HEK293 (cell line): ENCODE data around the gene POLH.

Experiments used
- GLIS2 ChIP-seq: fragments of 450-650 bp; formaldehyde crosslinking; IDR thresholded peaks from 2 replicates; pipeline ENCODE4 v1.5.1; 2016; ENCODE audit warnings: missing biosample characterization, missing genetic modification characterization
- KLF10 ChIP-seq: fragments of 450-650 bp; IDR thresholded peaks from 2 replicates; pipeline ENCODE4 v1.5.1; 2018; ENCODE audit warnings: missing biosample characterization, mild to moderate bottlenecking, missing genetic modification characterization
- KLF9 ChIP-seq: fragments of 450-650 bp; formaldehyde crosslinking; IDR thresholded peaks from 2 replicates; pipeline ENCODE4 v1.5.1; 2016; ENCODE audit warnings: missing biosample characterization, missing genetic modification characterization, low read depth
- OSR2 ChIP-seq: fragments of 450-650 bp; formaldehyde crosslinking; IDR thresholded peaks from 2 replicates; pipeline ENCODE4 v1.5.1; 2016; ENCODE audit warnings: missing biosample characterization, missing genetic modification characterization
- PRDM1 ChIP-seq: fragments of 450-650 bp; formaldehyde crosslinking; IDR thresholded peaks from 2 replicates; pipeline ENCODE4; 2016; ENCODE audit warnings: missing biosample characterization, missing genetic modification characterization
- RBAK ChIP-seq: fragments of 450-650 bp; formaldehyde crosslinking; IDR thresholded peaks from 2 replicates; pipeline ENCODE4 v1.5.1; 2016; ENCODE audit warnings: missing biosample characterization, missing genetic modification characterization
- SCRT2 ChIP-seq: fragments of 450-650 bp; formaldehyde crosslinking; IDR thresholded peaks from 2 replicates; pipeline ENCODE4 v1.5.1; 2016; ENCODE audit warnings: missing biosample characterization, missing genetic modification characterization
- TRIM28 ChIP-seq: IDR thresholded peaks from 2 replicates; pipeline ENCODE4 v1.6.1; 2011; ENCODE audit warnings: low read length, control low read depth, borderline replicate concordance
- ZBTB7A ChIP-seq: fragments of 450-650 bp; formaldehyde crosslinking; IDR thresholded peaks from 2 replicates; pipeline ENCODE4 v1.5.1; 2016; ENCODE audit warnings: low read depth, missing biosample characterization, missing genetic modification characterization
- ZNF24 ChIP-seq: fragments of 450-650 bp; formaldehyde crosslinking; IDR thresholded peaks from 2 replicates; pipeline ENCODE4 v1.5.1; 2016; ENCODE audit warnings: missing biosample characterization, missing genetic modification characterization
- ZNF324 ChIP-seq: fragments of 450-650 bp; formaldehyde crosslinking; IDR thresholded peaks from 2 replicates; pipeline ENCODE4 v1.5.1; 2016; ENCODE audit warnings: missing biosample characterization, missing genetic modification characterization
- ZNF341 ChIP-seq: fragments of 450-650 bp; formaldehyde crosslinking; IDR thresholded peaks from 2 replicates; pipeline ENCODE4; 2016; ENCODE audit warnings: low read depth, missing biosample characterization, missing genetic modification characterization
- ZNF404 ChIP-seq: fragments of 450-650 bp; formaldehyde crosslinking; IDR thresholded peaks from 2 replicates; pipeline ENCODE4 v1.5.1; 2017; ENCODE audit warnings: missing biosample characterization, missing genetic modification characterization
- ZNF48 ChIP-seq: fragments of 450-650 bp; formaldehyde crosslinking; IDR thresholded peaks from 2 replicates; pipeline ENCODE4 v1.5.1; 2016; ENCODE audit warnings: missing biosample characterization, missing genetic modification characterization
- ZNF549 ChIP-seq: fragments of 450-650 bp; IDR thresholded peaks from 2 replicates; pipeline ENCODE4 v1.5.1; 2018; ENCODE audit warnings: missing biosample characterization, missing genetic modification characterization, mild to moderate bottlenecking, inconsistent platforms, moderate library complexity
- ZNF560 ChIP-seq: fragments of 450-650 bp; formaldehyde crosslinking; IDR thresholded peaks from 2 replicates; pipeline ENCODE4 v1.5.1; 2017; ENCODE audit warnings: missing biosample characterization, missing genetic modification characterization, borderline replicate concordance
- ZNF561 ChIP-seq: fragments of 450-650 bp; IDR thresholded peaks from 2 replicates; pipeline ENCODE4 v1.5.1; 2018; ENCODE audit warnings: missing biosample characterization, missing genetic modification characterization, borderline replicate concordance
- ZNF585B ChIP-seq: fragments of 450-650 bp; formaldehyde crosslinking; IDR thresholded peaks from 2 replicates; pipeline ENCODE4 v1.5.1; 2016; ENCODE audit warnings: missing biosample characterization, missing genetic modification characterization
- ZNF600 ChIP-seq: fragments of 450-650 bp; formaldehyde crosslinking; IDR thresholded peaks from 2 replicates; pipeline ENCODE4 v1.5.1; 2016; ENCODE audit warnings: missing biosample characterization, missing genetic modification characterization
- ZNF623 ChIP-seq: fragments of 450-650 bp; formaldehyde crosslinking; IDR thresholded peaks from 2 replicates; pipeline ENCODE4 v1.5.1; 2016; ENCODE audit warnings: missing biosample characterization, missing genetic modification characterization
- ZNF830 ChIP-seq: fragments of 450-650 bp; IDR thresholded peaks from 2 replicates; pipeline ENCODE4 v1.5.0; 2018; ENCODE audit warnings: missing biosample characterization, missing genetic modification characterization, low read depth, mild to moderate bottlenecking, moderate library complexity
- ZNF837 ChIP-seq: fragments of 450-650 bp; formaldehyde crosslinking; IDR thresholded peaks from 2 replicates; pipeline ENCODE4 v1.5.1; 2016; ENCODE audit warnings: missing biosample characterization, missing genetic modification characterization
- ZSCAN23 ChIP-seq: fragments of 450-650 bp; formaldehyde crosslinking; IDR thresholded peaks from 2 replicates; pipeline ENCODE4 v1.5.1; 2016; ENCODE audit warnings: missing biosample characterization, missing genetic modification characterization
- TF ChIP-seq, protein P1 (sequence below): fragments of 450-650 bp; formaldehyde crosslinking; IDR thresholded peaks from 2 replicates; pipeline ENCODE4 v1.5.1; 2016; ENCODE audit warnings: missing biosample characterization, missing genetic modification characterization
- TF ChIP-seq, protein P2 (sequence below): fragments of 450-650 bp; IDR thresholded peaks from 2 replicates; pipeline ENCODE4 v1.5.1; 2018; ENCODE audit warnings: missing biosample characterization, mild to moderate bottlenecking, missing genetic modification characterization
- TF ChIP-seq, protein P3 (sequence below): sonication (generic); formaldehyde crosslinking; IDR thresholded peaks from 2 replicates; pipeline ENCODE4 v1.8.1; 2022; ENCODE audit warnings: mild to moderate bottlenecking, moderate library complexity, missing genetic modification reagents
- TF ChIP-seq, protein P4 (sequence below): fragments of 450-650 bp; formaldehyde crosslinking; IDR thresholded peaks from 2 replicates; pipeline ENCODE4 v1.5.1; 2016; ENCODE audit warnings: missing biosample characterization, missing genetic modification characterization
- TF ChIP-seq, protein P5 (sequence below): fragments of 450-650 bp; formaldehyde crosslinking; IDR thresholded peaks from 2 replicates; pipeline ENCODE4 v1.5.1; 2017; ENCODE audit warnings: missing biosample characterization, missing genetic modification characterization
- TF ChIP-seq, protein P6 (sequence below): fragments of 450-650 bp; formaldehyde crosslinking; IDR thresholded peaks from 2 replicates; pipeline ENCODE4 v1.5.1; 2016; ENCODE audit warnings: missing biosample characterization, missing genetic modification characterization, borderline replicate concordance

POLH gene

DNA sequence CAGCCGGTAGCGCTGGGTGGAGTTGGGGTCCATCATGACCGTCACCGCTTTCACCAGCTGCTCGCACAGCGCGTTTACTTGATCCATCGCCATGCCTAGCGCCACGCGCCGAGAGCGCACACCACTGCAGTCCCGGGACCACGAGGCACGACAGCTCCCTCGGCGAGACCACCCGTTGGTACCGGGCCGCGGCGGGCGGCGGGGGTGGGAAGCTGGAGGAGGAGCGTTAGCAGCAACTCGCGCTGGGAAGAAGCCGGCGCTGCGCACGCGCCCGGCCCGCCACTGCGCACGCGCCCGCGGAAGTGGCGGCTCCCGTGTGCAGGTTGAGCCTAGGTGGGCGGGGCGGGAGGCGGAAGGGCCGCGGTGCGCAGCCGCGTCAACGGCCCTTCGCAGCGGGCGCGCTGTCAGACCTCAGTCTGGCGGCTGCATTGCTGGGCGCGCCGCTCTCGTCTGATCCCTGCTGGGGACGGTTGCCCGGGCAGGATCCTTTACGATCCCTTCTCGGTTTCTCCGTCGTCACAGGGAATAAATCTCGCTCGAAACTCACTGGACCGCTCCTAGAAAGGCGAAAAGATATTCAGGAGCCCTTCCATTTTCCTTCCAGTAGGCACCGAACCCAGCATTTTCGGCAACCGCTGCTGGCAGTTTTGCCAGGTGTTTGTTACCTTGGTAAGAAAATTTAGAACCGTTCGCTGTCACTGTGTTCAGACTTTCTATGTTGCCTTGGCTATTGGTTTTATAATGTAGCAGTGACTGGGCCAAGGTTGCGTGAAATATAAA is at the start of gene POLH, which contains the start of gene XPO5 (continued):
- TF ChIP-seq ZNF341 (tag by site-specific recombination) (peak; percentile 24), ZBTB7A (no peak), GLIS2 (tag by site-specific recombination) (peak; percentile 69; the same call in 1 of the 2 replicates), ZNF830 (no peak), ZNF623 (no peak), RBAK (no peak), ZNF837 (tag by site-specific recombination) (no peak), PRDM1 (peak; percentile 12; the same call in 1 of the 2 replicates), ZSCAN23 (tag by site-specific recombination) (0 out of 2 replicates have a peak, but pooled peaks have one; percentile 18), TRIM28 (peak; percentile 47; the same call in 1 of the 2 replicates), KLF10 (peak; percentile 70; the same call in 1 of the 2 replicates), ZNF600 (tag by site-specific recombination) (no peak; the same call in 1 of the 2 replicates), ZNF324 (tag by site-specific recombination) (no peak), ZNF585B (tag by site-specific recombination) (no peak), ZNF549 (no peak), ZNF560 (tag by site-specific recombination) (no peak), ZNF24 (no peak), OSR2 (peak; percentile 92), ZNF404 (tag by site-specific recombination) (no peak), ZNF48 (no peak), KLF9 (tag by site-specific recombination) (peak; percentile 68; the same call in 1 of the 2 replicates), ZNF561 (tag by site-specific recombination) (peak; percentile 80), SCRT2 (tag by site-specific recombination) (no peak)
- TF ChIP-seq, protein P1, sequence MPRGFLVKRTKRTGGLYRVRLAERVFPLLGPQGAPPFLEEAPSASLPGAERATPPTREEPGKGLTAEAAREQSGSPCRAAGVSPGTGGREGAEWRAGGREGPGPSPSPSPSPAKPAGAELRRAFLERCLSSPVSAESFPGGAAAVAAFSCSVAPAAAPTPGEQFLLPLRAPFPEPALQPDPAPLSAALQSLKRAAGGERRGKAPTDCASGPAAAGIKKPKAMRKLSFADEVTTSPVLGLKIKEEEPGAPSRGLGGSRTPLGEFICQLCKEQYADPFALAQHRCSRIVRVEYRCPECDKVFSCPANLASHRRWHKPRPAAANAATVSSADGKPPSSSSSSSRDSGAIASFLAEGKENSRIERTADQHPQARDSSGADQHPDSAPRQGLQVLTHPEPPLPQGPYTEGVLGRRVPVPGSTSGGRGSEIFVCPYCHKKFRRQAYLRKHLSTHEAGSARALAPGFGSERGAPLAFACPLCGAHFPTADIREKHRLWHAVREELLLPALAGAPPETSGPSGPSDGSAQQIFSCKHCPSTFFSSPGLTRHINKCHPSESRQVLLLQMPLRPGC (tag by site-specific recombination), result no peak
- TF ChIP-seq, protein P2, sequence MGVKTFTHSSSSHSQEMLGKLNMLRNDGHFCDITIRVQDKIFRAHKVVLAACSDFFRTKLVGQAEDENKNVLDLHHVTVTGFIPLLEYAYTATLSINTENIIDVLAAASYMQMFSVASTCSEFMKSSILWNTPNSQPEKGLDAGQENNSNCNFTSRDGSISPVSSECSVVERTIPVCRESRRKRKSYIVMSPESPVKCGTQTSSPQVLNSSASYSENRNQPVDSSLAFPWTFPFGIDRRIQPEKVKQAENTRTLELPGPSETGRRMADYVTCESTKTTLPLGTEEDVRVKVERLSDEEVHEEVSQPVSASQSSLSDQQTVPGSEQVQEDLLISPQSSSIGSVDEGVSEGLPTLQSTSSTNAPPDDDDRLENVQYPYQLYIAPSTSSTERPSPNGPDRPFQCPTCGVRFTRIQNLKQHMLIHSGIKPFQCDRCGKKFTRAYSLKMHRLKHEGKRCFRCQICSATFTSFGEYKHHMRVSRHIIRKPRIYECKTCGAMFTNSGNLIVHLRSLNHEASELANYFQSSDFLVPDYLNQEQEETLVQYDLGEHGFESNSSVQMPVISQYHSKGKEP (tag by site-specific recombination), result peak; percentile 54
- TF ChIP-seq, protein P3, sequence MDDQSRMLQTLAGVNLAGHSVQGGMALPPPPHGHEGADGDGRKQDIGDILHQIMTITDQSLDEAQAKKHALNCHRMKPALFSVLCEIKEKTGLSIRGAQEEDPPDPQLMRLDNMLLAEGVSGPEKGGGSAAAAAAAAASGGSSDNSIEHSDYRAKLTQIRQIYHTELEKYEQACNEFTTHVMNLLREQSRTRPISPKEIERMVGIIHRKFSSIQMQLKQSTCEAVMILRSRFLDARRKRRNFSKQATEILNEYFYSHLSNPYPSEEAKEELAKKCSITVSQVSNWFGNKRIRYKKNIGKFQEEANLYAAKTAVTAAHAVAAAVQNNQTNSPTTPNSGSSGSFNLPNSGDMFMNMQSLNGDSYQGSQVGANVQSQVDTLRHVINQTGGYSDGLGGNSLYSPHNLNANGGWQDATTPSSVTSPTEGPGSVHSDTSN, result peak; percentile 95
- TF ChIP-seq, protein P4, sequence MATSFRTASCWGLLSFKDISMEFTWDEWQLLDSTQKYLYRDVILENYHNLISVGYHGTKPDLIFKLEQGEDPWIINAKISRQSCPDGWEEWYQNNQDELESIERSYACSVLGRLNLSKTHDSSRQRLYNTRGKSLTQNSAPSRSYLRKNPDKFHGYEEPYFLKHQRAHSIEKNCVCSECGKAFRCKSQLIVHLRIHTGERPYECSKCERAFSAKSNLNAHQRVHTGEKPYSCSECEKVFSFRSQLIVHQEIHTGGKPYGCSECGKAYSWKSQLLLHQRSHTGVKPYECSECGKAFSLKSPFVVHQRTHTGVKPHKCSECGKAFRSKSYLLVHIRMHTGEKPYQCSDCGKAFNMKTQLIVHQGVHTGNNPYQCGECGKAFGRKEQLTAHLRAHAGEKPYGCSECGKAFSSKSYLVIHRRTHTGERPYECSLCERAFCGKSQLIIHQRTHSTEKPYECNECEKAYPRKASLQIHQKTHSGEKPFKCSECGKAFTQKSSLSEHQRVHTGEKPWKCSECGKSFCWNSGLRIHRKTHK (tag by site-specific recombination), result no peak
- TF ChIP-seq, protein P5, sequence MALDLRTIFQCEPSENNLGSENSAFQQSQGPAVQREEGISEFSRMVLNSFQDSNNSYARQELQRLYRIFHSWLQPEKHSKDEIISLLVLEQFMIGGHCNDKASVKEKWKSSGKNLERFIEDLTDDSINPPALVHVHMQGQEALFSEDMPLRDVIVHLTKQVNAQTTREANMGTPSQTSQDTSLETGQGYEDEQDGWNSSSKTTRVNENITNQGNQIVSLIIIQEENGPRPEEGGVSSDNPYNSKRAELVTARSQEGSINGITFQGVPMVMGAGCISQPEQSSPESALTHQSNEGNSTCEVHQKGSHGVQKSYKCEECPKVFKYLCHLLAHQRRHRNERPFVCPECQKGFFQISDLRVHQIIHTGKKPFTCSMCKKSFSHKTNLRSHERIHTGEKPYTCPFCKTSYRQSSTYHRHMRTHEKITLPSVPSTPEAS (tag by site-specific recombination), result no peak
- TF ChIP-seq, protein P6, sequence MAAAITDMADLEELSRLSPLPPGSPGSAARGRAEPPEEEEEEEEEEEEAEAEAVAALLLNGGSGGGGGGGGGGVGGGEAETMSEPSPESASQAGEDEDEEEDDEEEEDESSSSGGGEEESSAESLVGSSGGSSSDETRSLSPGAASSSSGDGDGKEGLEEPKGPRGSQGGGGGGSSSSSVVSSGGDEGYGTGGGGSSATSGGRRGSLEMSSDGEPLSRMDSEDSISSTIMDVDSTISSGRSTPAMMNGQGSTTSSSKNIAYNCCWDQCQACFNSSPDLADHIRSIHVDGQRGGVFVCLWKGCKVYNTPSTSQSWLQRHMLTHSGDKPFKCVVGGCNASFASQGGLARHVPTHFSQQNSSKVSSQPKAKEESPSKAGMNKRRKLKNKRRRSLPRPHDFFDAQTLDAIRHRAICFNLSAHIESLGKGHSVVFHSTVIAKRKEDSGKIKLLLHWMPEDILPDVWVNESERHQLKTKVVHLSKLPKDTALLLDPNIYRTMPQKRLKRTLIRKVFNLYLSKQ (tag by site-specific recombination), result no peak
